ENCODE measurements around the gene CNTN4. TPM values are rescaled to one million over a fixed set of nuclear protein-coding genes. Genes with fewer than 3 reads are reported as not detected.

The CNTN4 gene
- total and polyA plus RNA-seq, 4 donors: 1.2 to 3.8 (median 2.6) TPM

GRCh38 chr3:2792432-2792831 is 693.8 kb downstream of the CNTN4 start:
- no peak for DNase-seq (ENCODE audit: low spot score)
- Histone ChIP-seq H3K4me1 (ENCODE audit: control insufficient read depth in 4 of 4, insufficient read depth in 4 of 4, low read length in 3 of 4) (no peaks in the 10 kb centered on the region), H3K27ac (ENCODE audit: low read depth in 1 of 2, low read length in 2 of 2) (no peak overlapping the region), H3K9me3 (ENCODE audit: control insufficient read depth in 4 of 4, low read length in 3 of 4) (no peaks in the 10 kb centered on the region), H3K36me3 (ENCODE audit: control insufficient read depth in 4 of 4, insufficient read depth in 3 of 4, low read depth in 1 of 4, low read length in 3 of 4) (no peaks in the 10 kb centered on the region), H3K9ac (ENCODE audit: low read depth in 1 of 2, low read length in 2 of 2) (no peak overlapping the region), H3K4me3 (ENCODE audit: low read depth in 1 of 3, low read length in 3 of 3) (no peak overlapping the region), H3K27me3 (ENCODE audit: control insufficient read depth in 4 of 4, insufficient read depth in 4 of 4, low read length in 3 of 4) (no peaks in the 10 kb centered on the region)
- 88% methylated on average over 1 of the region's 1 CpG for WGBS
- TF ChIP-seq YY1 (IDR thresholded peaks at IDR 0.05): no peak
- no peak for TF ChIP-seq ZBTB33 (IDR thresholded peaks at IDR 0.05)
- no peak for TF ChIP-seq SP1 (IDR thresholded peaks at IDR 0.05)
- no peak for TF ChIP-seq RXRA (IDR thresholded peaks at IDR 0.05)
- no peak for TF ChIP-seq EGR1 (IDR thresholded peaks at IDR 0.05; ENCODE audit: low read depth in 2 of 2)
- TF ChIP-seq MAX (IDR thresholded peaks at IDR 0.05): no peak

- Histone ChIP-seq H3K27ac (ENCODE audit: low read depth in 1 of 2, low read length in 2 of 2) (no peak overlapping the region), H3K4me3 (ENCODE audit: low read depth in 1 of 3, low read length in 3 of 3) (no peak overlapping the region), H3K9ac (ENCODE audit: low read depth in 1 of 2, low read length in 2 of 2) (no peak overlapping the region), H3K4me1 (ENCODE audit: control insufficient read depth in 4 of 4, insufficient read depth in 4 of 4, low read length in 3 of 4) (no peaks in the 10 kb centered on the region), H3K27me3 (ENCODE audit: control insufficient read depth in 4 of 4, insufficient read depth in 4 of 4, low read length in 3 of 4) (no peaks in the 10 kb centered on the region), H3K36me3 (ENCODE audit: control insufficient read depth in 4 of 4, insufficient read depth in 3 of 4, low read depth in 1 of 4, low read length in 3 of 4) (no peaks in the 10 kb centered on the region), H3K9me3 (ENCODE audit: control insufficient read depth in 4 of 4, low read length in 3 of 4) (no peaks in the 10 kb centered on the region)
- TF ChIP-seq CTCF (IDR thresholded peaks at IDR 0.05; ENCODE audit: low read depth, low read length, missing input control): no peak
- no peak for TF ChIP-seq ATF3 (IDR thresholded peaks at IDR 0.05)
- TF ChIP-seq GABPA (IDR thresholded peaks at IDR 0.05 in 1 of 2, conservative IDR thresholded peaks at IDR 0.05 in 1 of 2): no peak
- TF ChIP-seq RAD21 (IDR thresholded peaks at IDR 0.05): no peak
- TF ChIP-seq MAX (IDR thresholded peaks at IDR 0.05): no peak
- TF ChIP-seq JUND (IDR thresholded peaks at IDR 0.05): no peak
- TF ChIP-seq YY1 (IDR thresholded peaks at IDR 0.05): no peak
- no peak for TF ChIP-seq FOXA1 (IDR thresholded peaks at IDR 0.05)
- TF ChIP-seq EGR1 (IDR thresholded peaks at IDR 0.05; ENCODE audit: low read depth in 2 of 2): no peak
- TF ChIP-seq FOXA2 (IDR thresholded peaks at IDR 0.05): no peak
- TF ChIP-seq HNF4A (conservative IDR thresholded peaks at IDR 0.05): no peak
- no peak for TF ChIP-seq HNF4G (IDR thresholded peaks at IDR 0.05)
- no peak for TF ChIP-seq NR2F2 (IDR thresholded peaks at IDR 0.05)
- TF ChIP-seq REST (IDR thresholded peaks at IDR 0.05): no peak
- no peak for TF ChIP-seq TAF1 (conservative IDR thresholded peaks at IDR 0.05)
- TF ChIP-seq ZBTB33 (IDR thresholded peaks at IDR 0.05): no peak
- 87% methylated on average over 1 of the region's 1 CpG for WGBS
- DNase-seq (ENCODE audit: low spot score): no peak
Measured at GRCh38 chr3:2793987-2794386, 695.3 kb downstream of the CNTN4 start.

Measured in liver (tissue), 9 donors.